22Rv1 (cell line): ENCODE data around the gene ZNFX1.
"Not testable (repeated sequence)": the region's sequence is repeated elsewhere in the genome, so short reads cannot be mapped to it uniquely, and the experiment has no call there.

ENCODE experiments used
- H3K27ac ChIP-seq: fragments of 450-650 bp; 2 replicates; pipeline ENCODE4 v1.5.1; 2017
- CTCF ChIP-seq: fragments of 450-650 bp; IDR thresholded peaks from 2 replicates; pipeline ENCODE4 v1.5.1; 2017; ENCODE audit warnings: mild to moderate bottlenecking
- ZFX ChIP-seq: fragments of 450-650 bp; IDR thresholded peaks from 2 replicates; pipeline ENCODE4 v1.6.1; 2017; ENCODE audit warnings: antibody characterized with exemption, borderline replicate concordance

Gene ZNFX1

GRCh38 chr20:49308875-49309274 lies 31.0 kb upstream of the ZNFX1 start:
- H3K27ac ChIP-seq: no peak overlapping the region
- no peak for TF ChIP-seq CTCF
- TF ChIP-seq ZFX: no peak

GRCh38 chr20:49306903-49307620 lies 29.2 kb upstream of the ZNFX1 start:
- TF ChIP-seq CTCF: no peak
- no peak for TF ChIP-seq ZFX
- no peak overlapping the region for H3K27ac ChIP-seq

GRCh38 chr20:49303065-49303552 lies 25.3 kb upstream of the ZNFX1 start:
- H3K27ac ChIP-seq: no peak overlapping the region
- TF ChIP-seq CTCF (no peak), ZFX (no peak)

DNA sequence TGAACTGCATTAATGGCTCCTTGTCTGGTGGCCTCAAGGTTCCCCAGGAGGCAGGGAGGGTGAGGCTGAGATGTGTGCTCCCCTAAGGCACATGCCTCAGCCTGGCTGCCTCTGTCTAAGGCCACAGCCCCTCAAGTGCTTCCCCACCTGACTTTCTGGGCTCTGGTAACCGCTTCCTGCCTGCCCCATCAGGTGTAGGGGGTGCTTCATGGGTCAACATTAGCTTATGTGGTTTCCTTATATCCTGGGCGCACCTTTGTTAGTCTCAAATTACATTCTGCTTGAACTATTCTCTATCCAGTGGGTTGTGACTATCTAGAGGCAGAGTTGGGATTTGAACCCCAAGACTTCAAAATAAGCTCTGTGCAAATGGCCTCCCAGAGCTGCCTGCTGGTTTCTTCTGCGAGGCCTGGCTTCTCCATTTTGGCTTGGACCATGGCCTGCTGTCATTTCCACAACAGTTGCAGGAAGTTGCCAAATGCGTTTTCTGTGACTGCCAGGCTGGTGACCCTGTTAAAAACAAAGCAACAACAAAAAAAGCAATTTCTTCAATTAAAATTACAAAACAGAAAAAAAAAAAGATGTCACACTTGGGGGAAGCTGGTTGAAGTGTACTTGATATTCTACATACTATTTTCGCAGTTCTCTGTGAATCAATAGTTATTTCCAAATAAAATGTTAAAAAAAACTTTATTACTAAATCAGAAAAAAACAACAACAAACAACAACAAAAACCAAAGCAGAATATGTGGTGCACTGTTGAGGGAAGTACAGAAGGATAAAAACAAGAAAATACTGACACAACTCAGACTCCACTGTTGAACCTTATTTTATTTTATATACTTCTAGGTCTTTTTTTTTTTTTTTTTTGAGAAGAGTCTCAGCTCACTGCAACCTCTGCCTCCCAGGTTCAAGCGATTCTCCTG lies 20.0 kb upstream of the ZNFX1 start:
- no peak overlapping the region for H3K27ac ChIP-seq
- TF ChIP-seq CTCF (no peak), ZFX (no peak)

DNA sequence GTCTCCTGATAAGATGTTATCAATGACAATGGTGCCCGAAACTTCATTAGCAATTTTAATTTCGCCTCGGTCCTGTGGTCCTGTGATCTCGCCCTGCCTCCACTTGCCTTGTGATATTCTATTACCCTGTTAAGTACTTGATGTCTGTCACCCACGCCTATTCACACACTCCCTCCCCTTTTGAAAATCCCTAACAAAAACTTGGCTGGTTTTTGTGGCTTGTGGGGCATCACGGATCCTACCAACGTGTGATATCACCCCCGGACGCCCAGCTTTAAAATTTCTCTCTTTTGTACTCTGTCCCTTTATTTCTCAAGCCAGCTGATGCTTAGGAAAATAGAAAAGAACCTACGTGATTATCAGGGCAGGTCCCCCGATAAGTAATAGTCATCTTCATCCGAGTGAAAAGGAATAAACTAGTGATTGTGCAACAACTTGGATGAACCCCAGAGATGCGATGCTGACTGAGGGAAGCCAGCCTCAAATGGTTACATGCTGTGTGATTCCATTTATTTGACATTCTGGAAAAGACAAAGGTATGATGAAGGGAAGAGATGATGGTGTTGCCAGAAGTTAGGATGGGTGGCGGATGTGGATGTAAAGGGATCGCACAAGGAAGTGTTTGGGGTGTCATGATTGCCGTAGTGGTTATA lies 16.3 kb upstream of the ZNFX1 start:
- not testable (repeated sequence) for H3K27ac ChIP-seq

- TF ChIP-seq CTCF (no peak), ZFX (no peak)
- H3K27ac ChIP-seq: no peak overlapping the region
Measured at GRCh38 chr20:49293122-49293521, 15.3 kb upstream of the ZNFX1 start.

DNA sequence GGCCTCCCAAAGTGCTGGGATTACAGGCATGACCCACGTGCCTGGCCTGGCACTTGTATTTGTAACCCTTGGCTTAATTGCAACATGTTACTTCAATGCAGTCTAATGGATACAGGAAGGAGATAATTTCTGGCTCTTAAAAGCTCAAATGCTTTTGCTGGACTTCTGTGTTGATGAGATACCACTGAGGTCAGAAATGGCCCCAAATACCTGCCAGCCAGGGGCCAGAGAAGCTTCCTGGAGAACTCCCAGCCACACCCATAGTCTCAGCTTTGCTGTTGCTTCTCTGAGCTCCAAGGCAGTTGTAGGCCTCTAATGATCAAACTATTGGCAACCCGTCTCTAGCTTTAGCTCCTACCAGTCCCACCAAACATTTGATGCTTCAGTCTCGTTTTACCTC lies 14.2 kb upstream of the ZNFX1 start:
- TF ChIP-seq CTCF (no peak), ZFX (no peak)
- 0 out of 2 replicates have a peak overlapping the region, but pooled peaks have one; percentile 33 for H3K27ac ChIP-seq
